H9 (cell line): Measurements from ENCODE around the gene MAP3K9. TPM values are rescaled to one million over a fixed set of nuclear protein-coding genes. Genes with fewer than 3 reads are reported as not detected.

Source experiments
- DNase-seq: peaks from one replicate; pipeline ENCODE4 v3.0.0-alpha.2; 2017
- H2AFZ ChIP-seq: one replicate; pipeline ENCODE4 v1.6.1; 2013; ENCODE audit warnings: mild to moderate bottlenecking, low read length, control low read depth, moderate library complexity
- H2AK5ac ChIP-seq: 2 replicates; pipeline ENCODE4 v1.6.1; 2013; ENCODE audit warnings: low read length, control low read depth, mixed read lengths; ENCODE audit not compliant: insufficient read length
- H2BK120ac ChIP-seq: one replicate; pipeline ENCODE4 v1.6.1; 2013; ENCODE audit warnings: low read depth, mild to moderate bottlenecking, low read length, control low read depth, inconsistent platforms; ENCODE audit not compliant: poor library complexity, severe bottlenecking
- H2BK12ac ChIP-seq: 2 replicates; pipeline ENCODE4 v1.6.1; 2013; ENCODE audit warnings: low read length, control low read depth, mixed read lengths, low read depth; ENCODE audit not compliant: insufficient read length
- H2BK15ac ChIP-seq: 2 replicates; pipeline ENCODE4 v1.6.1; 2013; ENCODE audit warnings: low read depth, low read length, control low read depth
- H2BK20ac ChIP-seq: one replicate; pipeline ENCODE4 v1.6.1; 2013; ENCODE audit warnings: low read depth, mild to moderate bottlenecking, low read length, control low read depth, inconsistent platforms; ENCODE audit not compliant: poor library complexity, severe bottlenecking
- H2BK5ac ChIP-seq: 2 replicates; pipeline ENCODE4 v1.6.1; 2013; ENCODE audit warnings: low read length, control low read depth, mixed read lengths; ENCODE audit not compliant: insufficient read length
- H3K14ac ChIP-seq: 2 replicates; pipeline ENCODE4 v1.6.1; 2013; ENCODE audit warnings: low read length, control low read depth; ENCODE audit not compliant: insufficient read depth
- H3K18ac ChIP-seq: 2 replicates; pipeline ENCODE4 v1.6.1; 2013; ENCODE audit warnings: low read depth, mild to moderate bottlenecking, mixed read lengths, low read length, control low read depth; ENCODE audit not compliant: insufficient read length
- H3K23ac ChIP-seq: 2 replicates; pipeline ENCODE4 v1.6.1; 2013; ENCODE audit warnings: low read length, control low read depth, mixed read lengths, low read depth; ENCODE audit not compliant: insufficient read length
- H3K23me2 ChIP-seq: 2 replicates; pipeline ENCODE4 v1.6.1; 2013; ENCODE audit warnings: low read depth, mild to moderate bottlenecking, mixed read lengths, low read length, control low read depth; ENCODE audit not compliant: insufficient read length, poor library complexity, severe bottlenecking
- H3K27ac ChIP-seq: 2 replicates; pipeline ENCODE4 v1.5.1; 2013; ENCODE audit warnings: low read length, control low read depth, mixed read lengths, low read depth; ENCODE audit not compliant: insufficient read length
- H3K27me3 ChIP-seq: 2 replicates; pipeline ENCODE4 v1.6.1; 2013; ENCODE audit warnings: low read length, control low read depth, inconsistent platforms; ENCODE audit not compliant: insufficient read depth
- H3K4ac ChIP-seq: 2 replicates; pipeline ENCODE4 v1.6.1; 2013; ENCODE audit warnings: low read depth, mild to moderate bottlenecking, control low read depth, inconsistent platforms, low read length, moderate library complexity
- H3K4me1 ChIP-seq: 2 replicates; pipeline ENCODE4 v1.6.1; 2013; ENCODE audit warnings: low read length, control low read depth, inconsistent platforms; ENCODE audit not compliant: insufficient read depth
- H3K4me2 ChIP-seq: 2 replicates; pipeline ENCODE4 v1.6.1; 2013; ENCODE audit warnings: low read length, control low read depth, mixed read lengths; ENCODE audit not compliant: insufficient read length, insufficient read depth
- H3K56ac ChIP-seq: 2 replicates; pipeline ENCODE4 v1.6.1; 2013; ENCODE audit warnings: low read depth, mild to moderate bottlenecking, mixed read lengths, low read length, control low read depth; ENCODE audit not compliant: insufficient read length
- H3K79me1 ChIP-seq: 2 replicates; pipeline ENCODE4 v1.6.1; 2013; ENCODE audit warnings: low read depth, mild to moderate bottlenecking, moderate library complexity, low read length, control low read depth, inconsistent platforms; ENCODE audit not compliant: insufficient read depth, poor library complexity, severe bottlenecking
- H3K79me2 ChIP-seq: 2 replicates; pipeline ENCODE4 v1.6.1; 2013; ENCODE audit warnings: low read length, control low read depth, inconsistent platforms; ENCODE audit not compliant: insufficient read depth
- H3K9ac ChIP-seq: 2 replicates; pipeline ENCODE4 v1.6.1; 2013; ENCODE audit warnings: low read length, control low read depth, mixed read lengths; ENCODE audit not compliant: insufficient read length; ENCODE audit errors: extremely low read depth
- H3K9me3 ChIP-seq: one replicate; pipeline ENCODE4 v1.6.1; 2013; ENCODE audit warnings: low read depth, low read length, inconsistent platforms; ENCODE audit not compliant: control insufficient read depth
- H3T11ph ChIP-seq: one replicate; pipeline ENCODE4 v1.6.1; 2013; ENCODE audit warnings: mild to moderate bottlenecking, low read length, control low read depth, inconsistent platforms
- H4K20me1 ChIP-seq: one replicate; pipeline ENCODE4 v1.6.1; 2013; ENCODE audit not compliant: control insufficient read depth, insufficient read length, insufficient read depth
- H4K5ac ChIP-seq: 2 replicates; pipeline ENCODE4 v1.6.1; 2013; ENCODE audit warnings: low read depth, mild to moderate bottlenecking, mixed read lengths, low read length, control low read depth; ENCODE audit not compliant: insufficient read length
- H4K8ac ChIP-seq: replicated peaks from 2 replicates; pipeline ENCODE4 v1.6.1; 2013; ENCODE audit warnings: low read length, control low read depth, mixed read lengths, low read depth; ENCODE audit not compliant: insufficient read length
- H4K91ac ChIP-seq: 2 replicates; pipeline ENCODE4 v1.6.1; 2013; ENCODE audit warnings: low read depth, mild to moderate bottlenecking, moderate library complexity, mixed read lengths, low read length, control low read depth; ENCODE audit not compliant: insufficient read length
- H3K27ac Mint-ChIP-seq, 3 experiments: 2 replicates in 2 of 3; 3 replicates in 1 of 3; pipeline ENCODE4 v1.8.0; 2020 to 2021; ENCODE audit warnings: mixed read lengths in 3 of 3, mild to moderate bottlenecking in 1 of 3, moderate library complexity in 1 of 3
- H3K27me3 Mint-ChIP-seq: 2 replicates; pipeline ENCODE4 v1.8.0; 2021; ENCODE audit warnings: low read depth, mild to moderate bottlenecking, moderate library complexity, mixed read lengths
- H3K36me3 Mint-ChIP-seq, 3 experiments: 2 replicates in 2 of 3; 3 replicates in 1 of 3; pipeline ENCODE4 v1.8.0; 2020 to 2021; ENCODE audit warnings: low read depth in 3 of 3, mixed read lengths in 3 of 3; ENCODE audit not compliant: insufficient read depth in 1 of 3
- H3K4me1 Mint-ChIP-seq, 2 experiments: 2 replicates each; pipeline ENCODE4 v1.8.0; 2020; ENCODE audit warnings: mixed read lengths in 2 of 2
- H3K4me3 Mint-ChIP-seq, 2 experiments: 2 replicates in 1 of 2; 3 replicates in 1 of 2; pipeline ENCODE4 v1.8.0; 2020 to 2021; ENCODE audit warnings: mild to moderate bottlenecking in 2 of 2, mixed read lengths in 2 of 2, moderate library complexity in 1 of 2
- H3K9me3 Mint-ChIP-seq, 2 experiments: 2 replicates in 1 of 2; 3 replicates in 1 of 2; pipeline ENCODE4 v1.8.0; 2020; ENCODE audit warnings: mild to moderate bottlenecking in 2 of 2, mixed read lengths in 2 of 2, moderate library complexity in 1 of 2
- CTCF ChIP-seq: fragments of 200-600 bp; sonication (generic); conservative IDR thresholded peaks from 3 replicates; pipeline ENCODE4 v1.8.0; 2021; ENCODE audit warnings: antibody characterized with exemption, mild to moderate bottlenecking
- WGBS: extraction: QIAGEN DNeasy Blood & Tissue Kit; methylation state at CpG from one replicate; pipeline ENCODE4 v1.1.7; 2013; ENCODE audit warnings: missing lambda C conversion rate, low lambda C conversion rate, mixed read lengths; ENCODE audit not compliant: insufficient read length; ENCODE audit errors: extremely low coverage; 5-methylcytosine and 5-hydroxymethylcytosine counted together
- total RNA-seq: library from RNA; stranded (reverse); gene quantifications from 2 replicates; pipeline ENCODE4 v1.2.1, GENCODE V29; 2021

Gene MAP3K9
- total RNA-seq, 1 experiment from 2014 or later: 20.0 TPM

GRCh38 chr14:70858641-70859040 lies 49.3 kb upstream of the MAP3K9 start:
- no CpG with 5 or more reads among the region's 5 CpGs for WGBS
- no peak overlapping the region for H3K56ac ChIP-seq
- no peak overlapping the region for H3T11ph ChIP-seq
- no peaks in the 10 kb centered on the region; the same call in 1 of the 2 replicates for H3K27me3 Mint-ChIP-seq
- H3K9me3 ChIP-seq: no peaks in the 10 kb centered on the region
- no peak overlapping the region for H2BK20ac ChIP-seq
- no peak overlapping the region for H2AFZ ChIP-seq
- H3K4me3 Mint-ChIP-seq: no peak overlapping the region
- no peak overlapping the region for H3K27ac Mint-ChIP-seq
- H3K4me2 ChIP-seq: no peak overlapping the region
- H4K8ac ChIP-seq: no peak overlapping the region
- no peak overlapping the region for H3K18ac ChIP-seq
- no peaks in the 10 kb centered on the region for H3K36me3 Mint-ChIP-seq
- H3K4me1 Mint-ChIP-seq: peaks cover 0 to 3% of the 10 kb centered on the region in 2 experiments; a peak in 2 of 4 replicates
- no peak overlapping the region for H2BK15ac ChIP-seq
- H3K23ac ChIP-seq: no peak overlapping the region
- H3K4me1 ChIP-seq: no peaks in the 10 kb centered on the region; the same call in 1 of the 2 replicates
- no peak overlapping the region for H4K91ac ChIP-seq
- H3K14ac ChIP-seq: no peak overlapping the region
- H2AK5ac ChIP-seq: no peak overlapping the region
- H2BK120ac ChIP-seq: no peak overlapping the region
- H3K79me2 ChIP-seq: no peaks in the 10 kb centered on the region
- H3K9me3 Mint-ChIP-seq: no peaks in the 10 kb centered on the region
- peak; percentile 44 for TF ChIP-seq CTCF
- no peak overlapping the region for H4K5ac ChIP-seq
- H2BK12ac ChIP-seq: no peak overlapping the region
- no peaks in the 10 kb centered on the region for H3K23me2 ChIP-seq
- H3K27ac ChIP-seq: no peak overlapping the region
- no peak overlapping the region for H2BK5ac ChIP-seq
- DNase-seq: no peak
- H4K20me1 ChIP-seq: no peaks in the 10 kb centered on the region
- no peak overlapping the region for H3K9ac ChIP-seq
- H3K79me1 ChIP-seq: no peaks in the 10 kb centered on the region
- no peak overlapping the region for H3K4ac ChIP-seq
- no peaks in the 10 kb centered on the region for H3K27me3 ChIP-seq
